DMS79 treated with DMSO at 0.1 percent for 48 hours (cell line): ENCODE data around the gene SYCN.
"Not testable (repeated sequence)": the region's sequence is repeated elsewhere in the genome, so short reads cannot be mapped to it uniquely, and the experiment has no call there.

Experiments
- DNase-seq: peaks from one replicate; lab custom pipeline; 2025; lab: John Stamatoyannopoulos, UW

Gene SYCN

GRCh38 chr19:39203372-39204341 is at the start of gene SYCN:
Gene SYCN (minus strand): TSS chr19:39204263. CDS start chr19:39204254, 9 bp downstream.
- no peak for DNase-seq

- no peak for DNase-seq
Measured at GRCh38 chr19:39253374-39254149, 49.5 kb upstream of the SYCN start.

DNA sequence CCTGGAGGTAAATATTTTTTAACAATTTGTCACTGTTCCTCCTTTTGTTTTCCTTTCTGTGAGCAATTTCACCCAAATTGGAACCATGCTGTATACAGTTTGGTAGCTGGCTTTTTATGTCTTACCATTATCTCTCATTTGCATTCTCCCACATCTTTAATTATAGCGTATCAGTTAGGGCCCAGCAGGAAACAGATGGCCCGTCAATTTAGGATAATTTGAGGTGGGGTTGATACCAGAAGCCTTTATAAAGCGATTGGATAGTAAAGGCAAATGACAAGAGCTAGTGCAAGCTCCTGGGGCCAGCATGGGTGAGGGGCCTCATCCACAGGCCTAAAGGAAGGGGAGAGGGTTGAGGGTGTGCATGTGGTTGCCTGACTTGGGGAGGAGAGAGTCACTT is 48.4 kb upstream of the SYCN start:
- no peak for DNase-seq

- no peak for DNase-seq
Measured at GRCh38 chr19:39251846-39252245, 47.8 kb upstream of the SYCN start.

DNA sequence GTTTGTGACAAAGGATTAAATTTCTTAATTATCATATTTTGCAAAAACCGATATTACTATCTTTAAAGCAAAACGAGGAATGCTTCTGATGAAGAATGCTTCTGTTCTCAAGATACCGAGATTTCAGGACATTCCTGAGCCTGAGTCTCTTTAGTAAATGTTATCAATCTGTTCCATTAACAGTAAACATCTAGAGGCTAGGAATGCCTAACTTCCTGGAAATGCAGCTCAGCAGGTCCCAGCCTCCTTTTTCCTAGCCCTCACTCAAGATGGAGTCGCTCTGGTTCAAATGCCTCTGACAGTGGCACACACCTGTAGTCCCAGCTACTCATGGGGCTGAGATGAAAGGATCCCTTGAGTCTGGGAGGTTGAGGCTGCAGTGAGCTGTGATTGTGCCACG is 47.0 kb upstream of the SYCN start:
- no peak for DNase-seq

- DNase-seq, result no peak
Measured at GRCh38 chr19:39248806-39249205, 44.7 kb upstream of the SYCN start, which contains the start of gene IFNL4. Gene IFNL4 (minus strand): TSS chr19:39248856.

DNA sequence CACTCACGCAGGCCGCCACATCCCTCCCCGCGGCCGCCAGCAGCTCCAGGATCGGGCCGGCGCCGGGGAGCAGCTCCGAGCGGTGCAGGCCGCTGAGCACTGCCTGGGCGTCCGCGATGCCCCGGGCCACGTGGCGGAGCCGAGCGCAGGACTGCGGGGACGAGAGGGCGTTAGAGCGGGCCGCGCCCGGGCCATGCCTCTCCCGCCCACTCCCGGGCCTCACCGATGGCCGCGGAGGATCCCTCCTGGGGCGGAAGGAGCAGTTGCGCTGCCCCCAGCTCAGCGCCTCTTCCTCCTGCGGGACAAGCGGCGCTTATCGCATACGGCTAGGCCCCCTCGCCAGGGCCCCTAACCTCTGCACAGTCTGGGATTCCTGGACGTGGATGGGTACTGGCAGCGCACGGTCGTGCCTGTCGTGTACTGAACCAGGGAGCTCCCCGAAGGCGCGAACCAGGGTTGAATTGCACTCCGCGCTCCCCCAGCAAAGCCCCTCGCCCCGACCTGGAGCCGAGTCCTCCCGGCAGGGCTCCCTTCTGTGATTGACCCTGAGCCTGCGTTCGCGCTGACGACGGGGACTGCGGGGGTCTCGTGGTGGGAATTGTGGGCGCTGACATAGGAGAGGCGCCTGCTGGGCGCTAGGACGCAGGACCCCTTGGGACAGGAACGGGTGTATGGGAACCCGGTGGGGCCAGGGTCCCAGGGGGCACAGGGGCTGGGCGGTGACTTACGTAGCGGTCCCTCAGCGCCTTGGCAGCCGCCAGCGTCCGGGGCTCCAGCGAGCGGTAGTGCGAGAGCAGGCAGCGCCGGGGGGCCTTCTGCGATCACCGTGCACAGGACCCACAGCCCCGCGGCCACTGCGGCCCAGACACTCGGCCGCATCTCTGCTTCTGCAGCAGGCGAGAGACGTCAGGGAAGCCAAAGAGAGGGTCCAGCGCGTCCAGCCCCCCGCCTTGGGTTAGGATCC is 43.9 kb upstream of the SYCN start:
- no peak for DNase-seq

- peak; percentile 28 for DNase-seq
Measured at GRCh38 chr19:39246951-39247669, 43.0 kb upstream of the SYCN start.

- DNase-seq, result not testable (repeated sequence)
Measured at GRCh38 chr19:39245166-39245565, 41.1 kb upstream of the SYCN start.

DNA sequence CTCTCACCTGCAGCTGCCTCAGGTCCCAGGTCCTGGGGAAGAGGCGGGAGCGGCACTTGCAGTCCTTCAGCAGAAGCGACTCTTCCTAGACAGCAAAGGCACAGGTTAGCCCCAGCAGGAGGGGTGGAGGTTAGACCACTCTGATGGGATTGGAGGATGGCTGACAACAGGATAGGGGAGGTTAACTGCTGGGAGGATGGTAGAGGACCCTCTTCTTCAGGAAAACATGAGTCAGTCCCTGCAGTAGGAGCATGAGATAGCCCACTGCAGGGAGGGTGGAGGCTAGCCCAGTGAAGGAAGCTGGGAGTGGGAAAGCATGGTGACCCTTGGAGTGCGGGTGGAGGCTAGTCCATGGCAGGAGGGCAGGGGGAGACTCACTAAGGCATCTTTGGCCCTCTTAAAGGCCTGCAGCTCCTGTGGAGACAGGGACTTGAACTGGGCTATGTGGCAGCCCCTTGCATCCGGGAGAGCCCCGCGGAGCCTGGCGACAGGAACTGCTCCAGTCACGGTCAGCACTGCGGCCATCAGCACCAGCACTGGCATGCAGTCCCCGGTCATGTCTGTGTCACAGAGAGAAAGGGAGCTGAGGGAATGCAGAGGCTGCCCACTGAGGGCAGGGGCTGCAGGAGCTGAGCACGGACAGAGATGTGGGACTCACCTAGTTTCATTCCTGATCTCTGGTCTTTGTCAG is 40.5 kb upstream of the SYCN start, which contains the start of gene IFNL3:
IFNL3 (minus strand) TSS at position 597 of the 691 bp plus-strand sequence; CDS start at position 558, 39 bp downstream.
- not testable (repeated sequence) for DNase-seq

DNA sequence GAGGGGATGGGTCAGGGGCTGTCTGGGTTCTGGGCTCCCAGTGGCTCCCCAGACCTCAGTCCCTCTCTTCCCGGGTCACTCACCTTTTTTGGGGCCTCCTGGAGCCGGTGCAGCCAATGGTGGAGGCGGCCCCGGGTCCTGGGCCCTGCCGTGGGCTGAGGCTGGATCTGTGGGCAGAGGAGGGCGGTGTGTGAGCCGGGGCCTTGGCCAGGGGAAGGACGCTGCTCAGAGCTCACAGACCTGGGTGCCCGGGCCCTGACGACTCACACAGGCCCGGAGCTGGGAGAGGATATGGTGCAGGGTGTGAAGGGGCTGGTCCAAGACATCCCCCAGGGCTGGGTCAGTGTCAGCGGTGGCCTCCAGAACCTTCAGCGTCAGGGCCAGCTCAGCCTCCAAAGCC is 39.7 kb upstream of the SYCN start:
- DNase-seq, result not testable (repeated sequence)

DNA sequence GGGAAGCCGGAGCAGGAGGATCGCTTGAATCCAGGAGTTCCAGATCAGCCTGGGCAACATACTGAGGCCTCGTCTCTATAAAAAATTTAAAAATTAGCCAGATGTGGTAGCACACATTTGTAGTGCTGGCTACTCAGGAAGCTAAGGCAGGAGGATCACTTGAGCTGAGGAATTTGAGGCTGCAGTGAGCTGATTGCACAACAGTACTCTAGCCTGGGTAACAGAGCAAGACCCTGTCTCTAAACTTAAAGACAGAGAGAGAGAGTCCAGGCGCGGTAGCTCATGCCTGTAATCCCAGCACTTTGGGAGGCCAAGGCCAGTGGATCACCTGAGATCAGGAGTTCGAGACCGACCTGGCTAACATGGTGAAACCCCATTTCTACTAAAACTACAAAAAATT is 36.4 kb upstream of the SYCN start:
- no peak for DNase-seq

- DNase-seq, result no peak
Measured at GRCh38 chr19:39238944-39239343, 34.9 kb upstream of the SYCN start.

DNA sequence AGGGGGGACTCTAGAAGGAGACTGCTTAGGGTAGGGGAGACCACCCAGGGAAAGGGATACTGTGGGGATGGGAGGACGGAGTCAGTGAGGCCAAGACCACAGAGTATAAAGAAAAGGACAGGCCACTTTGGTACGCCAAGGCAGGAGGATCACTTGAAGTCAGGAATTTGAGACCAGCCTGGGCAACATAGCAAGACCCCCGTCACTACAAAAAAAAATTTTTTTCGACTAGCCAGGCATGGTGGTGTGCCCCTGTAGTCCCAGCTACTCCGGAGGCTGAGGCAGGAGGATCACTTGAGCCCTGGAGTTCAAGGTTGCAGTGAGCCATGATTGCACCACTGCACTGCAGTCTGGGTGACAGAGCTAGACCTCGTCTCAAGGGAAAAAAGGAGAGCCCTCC is 34.1 kb upstream of the SYCN start:
- no peak for DNase-seq

GRCh38 chr19:39237200-39238184 is 33.4 kb upstream of the SYCN start:
- DNase-seq, result peak; percentile 5

GRCh38 chr19:39236527-39236926 is 32.5 kb upstream of the SYCN start:
- DNase-seq, result no peak

- DNase-seq, result no peak
Measured at GRCh38 chr19:39232708-39233107, 28.6 kb upstream of the SYCN start.

GRCh38 chr19:39230096-39230764 is 26.2 kb upstream of the SYCN start:
- DNase-seq, result no peak
